Measurements from ENCODE around the gene ALAS2. TPM values are rescaled to one million over a fixed set of nuclear protein-coding genes. Genes with fewer than 3 reads are reported as not detected.
"Not testable (repeated sequence)": the region's sequence is repeated elsewhere in the genome, so short reads cannot be mapped to it uniquely, and the experiment has no call there.

The ALAS2 gene
- total and polyA plus RNA-seq, 11 donors = 0.06 to 8.3 (median 1.7) TPM; not detected in 1

DNA sequence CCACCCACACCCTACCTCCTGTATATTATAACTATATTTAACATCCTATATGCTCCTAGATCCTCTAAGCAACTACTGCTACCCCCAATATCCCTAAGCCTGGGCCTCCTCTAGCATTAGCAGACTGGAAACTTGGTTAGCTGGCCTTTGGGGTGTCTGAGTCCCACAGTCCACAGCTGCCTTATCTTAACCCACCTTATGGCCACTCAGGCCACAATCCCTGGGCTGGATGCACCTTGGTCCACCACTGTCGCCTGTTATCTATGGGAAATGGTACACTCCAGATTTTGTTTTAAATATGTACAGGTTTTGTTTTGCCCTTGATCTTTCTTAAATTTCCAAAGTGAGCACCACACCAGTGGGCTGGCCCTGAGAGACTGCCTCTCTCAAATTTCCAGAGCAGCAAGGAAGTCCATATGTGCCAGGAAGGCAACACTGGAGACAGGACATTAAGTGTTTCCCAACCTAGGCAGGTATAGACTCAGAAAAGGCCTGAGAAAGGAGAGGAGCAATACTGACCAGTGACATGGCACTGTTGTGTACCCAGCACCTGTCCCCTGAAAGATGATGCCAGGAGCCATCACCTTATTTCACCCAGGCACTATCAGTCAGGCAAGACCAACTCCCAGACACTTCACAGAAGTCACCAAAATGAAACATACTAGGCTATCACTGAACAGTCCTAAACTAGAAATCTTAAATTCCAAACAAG is 37.7 kb downstream of the ALAS2 start:
- Histone ChIP-seq H3K27ac (no peak overlapping the region), H3K4me3 (no peak overlapping the region), H3K36me3 (no peaks in the 10 kb centered on the region), H3K4me1 (no peaks in the 10 kb centered on the region), H3K27me3 (no peaks in the 10 kb centered on the region), H3K9me3 (no peaks in the 10 kb centered on the region)
- 85 to 100% (median 97%) methylated on average over 1 of the region's 1 CpG for WGBS, 4 donors
- ATAC-seq (no peak), DNase-seq (no peak)
- intact Hi-C loops (cut with DNase I) = no loop called here
- TF ChIP-seq POLR2A (IDR thresholded peaks at IDR 0.05) = no peak
- TF ChIP-seq, protein P1, sequence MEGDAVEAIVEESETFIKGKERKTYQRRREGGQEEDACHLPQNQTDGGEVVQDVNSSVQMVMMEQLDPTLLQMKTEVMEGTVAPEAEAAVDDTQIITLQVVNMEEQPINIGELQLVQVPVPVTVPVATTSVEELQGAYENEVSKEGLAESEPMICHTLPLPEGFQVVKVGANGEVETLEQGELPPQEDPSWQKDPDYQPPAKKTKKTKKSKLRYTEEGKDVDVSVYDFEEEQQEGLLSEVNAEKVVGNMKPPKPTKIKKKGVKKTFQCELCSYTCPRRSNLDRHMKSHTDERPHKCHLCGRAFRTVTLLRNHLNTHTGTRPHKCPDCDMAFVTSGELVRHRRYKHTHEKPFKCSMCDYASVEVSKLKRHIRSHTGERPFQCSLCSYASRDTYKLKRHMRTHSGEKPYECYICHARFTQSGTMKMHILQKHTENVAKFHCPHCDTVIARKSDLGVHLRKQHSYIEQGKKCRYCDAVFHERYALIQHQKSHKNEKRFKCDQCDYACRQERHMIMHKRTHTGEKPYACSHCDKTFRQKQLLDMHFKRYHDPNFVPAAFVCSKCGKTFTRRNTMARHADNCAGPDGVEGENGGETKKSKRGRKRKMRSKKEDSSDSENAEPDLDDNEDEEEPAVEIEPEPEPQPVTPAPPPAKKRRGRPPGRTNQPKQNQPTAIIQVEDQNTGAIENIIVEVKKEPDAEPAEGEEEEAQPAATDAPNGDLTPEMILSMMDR (IDR thresholded peaks at IDR 0.05) = no peak

DNA sequence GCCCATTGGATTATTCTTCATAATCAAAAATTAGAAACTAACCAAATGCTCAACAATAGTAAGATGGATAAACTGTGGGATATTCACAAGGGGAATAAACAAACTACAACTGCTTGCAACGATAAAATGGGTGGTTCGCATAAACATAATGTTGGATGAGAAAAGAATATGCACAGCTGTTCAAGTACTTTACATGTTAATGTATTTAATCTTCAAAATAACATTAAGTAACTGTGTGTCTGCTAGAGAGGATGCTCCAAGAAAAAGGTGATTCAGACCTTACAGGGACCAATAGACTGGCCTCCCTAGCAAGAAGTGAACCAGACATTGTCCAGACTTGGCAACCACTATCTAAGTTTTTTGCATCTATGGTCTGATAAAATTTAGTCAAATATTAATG is 39.1 kb downstream of the ALAS2 start:
- ATAC-seq (no peak), DNase-seq (no peak)
- 84 to 89% (median 88%) methylated on average over 2 of the region's 2 CpGs for WGBS, 4 donors
- Histone ChIP-seq H3K27ac (no peak overlapping the region), H3K9me3 (no peaks in the 10 kb centered on the region), H3K4me1 (no peaks in the 10 kb centered on the region), H3K27me3 (no peaks in the 10 kb centered on the region), H3K36me3 (no peaks in the 10 kb centered on the region), H3K4me3 (no peak overlapping the region)
- intact Hi-C loops (cut with DNase I) = no loop called here
- no peak for TF ChIP-seq POLR2A (IDR thresholded peaks at IDR 0.05)
- TF ChIP-seq, protein P1 (IDR thresholded peaks at IDR 0.05) = no peak

DNA sequence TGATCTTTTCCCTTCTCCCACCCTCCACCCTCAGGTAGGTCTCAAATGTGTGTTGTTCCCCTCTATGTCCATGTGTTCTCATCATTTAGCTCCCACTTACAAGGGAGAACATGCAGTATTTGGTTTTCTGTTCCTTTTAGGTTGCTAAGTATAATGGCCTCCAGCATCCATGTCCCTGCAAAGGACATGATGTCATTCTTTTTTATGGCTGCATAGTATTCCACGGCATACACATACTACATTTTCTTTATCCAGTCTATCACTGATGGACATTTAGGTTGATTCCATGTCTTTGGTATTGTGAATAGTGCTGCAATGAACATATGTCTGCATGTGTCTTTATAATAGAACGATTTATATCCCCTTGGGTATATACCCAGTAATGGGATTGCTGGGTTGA is 47.5 kb downstream of the ALAS2 start:
- not testable (repeated sequence) for DNase-seq, H3K4me1 ChIP-seq, H3K9me3 ChIP-seq, ATAC-seq, H3K36me3 ChIP-seq, H3K27ac ChIP-seq, H3K27me3 ChIP-seq, H3K4me3 ChIP-seq
- WGBS, 4 donors = 88 to 97% (median 91%) methylated on average over 2 of the region's 2 CpGs
- intact Hi-C loops (cut with DNase I) = loop anchor here in 1 of 10 donors (10.0 kb wide), 1 partner anchor 339 kb away; no protein-coding TSS in a partner anchor

DNA sequence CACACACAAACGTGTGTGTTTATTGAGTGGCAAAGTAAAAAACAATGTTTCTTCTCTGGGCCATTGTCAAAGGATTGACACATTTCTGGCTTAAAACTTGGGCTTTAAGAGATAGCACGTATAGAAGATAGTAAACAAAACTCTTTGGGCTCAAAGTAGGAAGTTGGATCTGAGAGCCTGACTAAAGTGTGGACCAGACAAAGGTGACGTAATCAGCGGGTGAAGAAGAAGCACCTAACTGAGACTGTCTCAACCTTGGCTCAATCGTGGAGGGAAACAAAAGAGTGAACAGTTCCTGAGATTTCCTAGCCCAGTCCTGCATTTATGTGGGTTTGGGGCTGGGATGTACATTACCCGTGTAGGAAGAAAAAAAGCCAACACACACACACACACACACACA is 50.4 kb downstream of the ALAS2 start:
- no peak overlapping the region for H3K4me3 ChIP-seq
- 58 to 79% (median 71%) methylated on average over 6 of the region's 6 CpGs for WGBS, 4 donors

More for the DNA sequence above, 50.4 kb downstream of the ALAS2 start:
- Histone ChIP-seq H3K36me3 (no peaks in the 10 kb centered on the region), H3K9me3 (peaks cover 0 to 7% (median 0%) of the 10 kb centered on the region in 12 donors), H3K27me3 (peaks cover 0 to 7% (median 0%) of the 10 kb centered on the region in 9 donors), H3K4me1 (no peaks in the 10 kb centered on the region), H3K27ac (no peak overlapping the region)
- ATAC-seq (no peak), DNase-seq (no peak)
- intact Hi-C loops (cut with DNase I) = loop anchor here in 1 of 10 donors (10.0 kb wide), 1 partner anchor 336 kb away; no protein-coding TSS in a partner anchor
- no peak for TF ChIP-seq POLR2A (IDR thresholded peaks at IDR 0.05)
- TF ChIP-seq, protein P1 (IDR thresholded peaks at IDR 0.05) = no peak
